ENCODE results near the gene PACS1.

PACS1 gene

DNA sequence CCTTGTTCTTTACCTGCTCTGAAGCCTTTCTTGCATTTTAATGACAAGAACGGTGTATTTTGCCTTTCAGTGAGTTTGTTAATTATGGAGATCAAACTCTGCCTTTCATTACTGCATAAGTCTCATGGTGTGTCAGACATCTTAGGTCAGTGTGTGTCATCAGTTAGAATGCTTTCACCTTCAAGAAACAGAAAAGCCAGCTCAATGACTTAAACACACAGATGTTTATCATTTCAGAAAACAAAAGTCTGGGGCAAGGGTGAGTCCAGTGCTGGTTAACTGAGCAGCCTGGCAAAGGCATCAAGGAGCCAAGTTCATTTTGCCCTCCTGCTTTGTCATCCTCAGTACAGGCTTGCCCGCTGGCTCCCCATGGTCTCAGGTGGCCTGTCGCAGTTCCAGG, 54.5 kb downstream of the PACS1 start:
- TF ChIP-seq, protein P1, sequence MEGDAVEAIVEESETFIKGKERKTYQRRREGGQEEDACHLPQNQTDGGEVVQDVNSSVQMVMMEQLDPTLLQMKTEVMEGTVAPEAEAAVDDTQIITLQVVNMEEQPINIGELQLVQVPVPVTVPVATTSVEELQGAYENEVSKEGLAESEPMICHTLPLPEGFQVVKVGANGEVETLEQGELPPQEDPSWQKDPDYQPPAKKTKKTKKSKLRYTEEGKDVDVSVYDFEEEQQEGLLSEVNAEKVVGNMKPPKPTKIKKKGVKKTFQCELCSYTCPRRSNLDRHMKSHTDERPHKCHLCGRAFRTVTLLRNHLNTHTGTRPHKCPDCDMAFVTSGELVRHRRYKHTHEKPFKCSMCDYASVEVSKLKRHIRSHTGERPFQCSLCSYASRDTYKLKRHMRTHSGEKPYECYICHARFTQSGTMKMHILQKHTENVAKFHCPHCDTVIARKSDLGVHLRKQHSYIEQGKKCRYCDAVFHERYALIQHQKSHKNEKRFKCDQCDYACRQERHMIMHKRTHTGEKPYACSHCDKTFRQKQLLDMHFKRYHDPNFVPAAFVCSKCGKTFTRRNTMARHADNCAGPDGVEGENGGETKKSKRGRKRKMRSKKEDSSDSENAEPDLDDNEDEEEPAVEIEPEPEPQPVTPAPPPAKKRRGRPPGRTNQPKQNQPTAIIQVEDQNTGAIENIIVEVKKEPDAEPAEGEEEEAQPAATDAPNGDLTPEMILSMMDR (IDR thresholded peaks at IDR 0.05; ENCODE audit: low read depth, low read length), result no peak
- no peak overlapping the region for H3K4me3 ChIP-seq (ENCODE audit: low read depth, low read length)

DNA sequence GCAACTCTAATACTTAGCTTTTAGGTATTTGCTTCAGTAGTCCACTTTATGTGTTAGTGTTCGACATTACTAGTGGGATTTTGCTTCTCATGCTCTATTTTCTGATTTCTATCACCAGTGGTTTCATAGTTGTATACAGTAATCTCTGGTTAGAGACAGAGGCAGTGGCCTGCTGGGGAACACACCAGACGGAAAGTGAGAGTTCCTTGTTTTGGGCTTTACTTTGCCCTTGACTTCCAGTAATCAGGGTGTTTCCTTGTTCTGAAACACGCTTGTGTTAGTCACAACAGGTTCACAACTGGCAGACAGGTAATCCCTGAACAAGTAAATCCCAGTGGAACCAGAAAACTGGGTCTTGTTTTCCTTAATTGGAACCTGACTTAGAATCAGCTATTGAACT, 56.0 kb downstream of the PACS1 start:
- TF ChIP-seq, protein P1 (IDR thresholded peaks at IDR 0.05; ENCODE audit: low read depth, low read length), result no peak
- no peak overlapping the region for H3K4me3 ChIP-seq (ENCODE audit: low read depth, low read length)

DNA sequence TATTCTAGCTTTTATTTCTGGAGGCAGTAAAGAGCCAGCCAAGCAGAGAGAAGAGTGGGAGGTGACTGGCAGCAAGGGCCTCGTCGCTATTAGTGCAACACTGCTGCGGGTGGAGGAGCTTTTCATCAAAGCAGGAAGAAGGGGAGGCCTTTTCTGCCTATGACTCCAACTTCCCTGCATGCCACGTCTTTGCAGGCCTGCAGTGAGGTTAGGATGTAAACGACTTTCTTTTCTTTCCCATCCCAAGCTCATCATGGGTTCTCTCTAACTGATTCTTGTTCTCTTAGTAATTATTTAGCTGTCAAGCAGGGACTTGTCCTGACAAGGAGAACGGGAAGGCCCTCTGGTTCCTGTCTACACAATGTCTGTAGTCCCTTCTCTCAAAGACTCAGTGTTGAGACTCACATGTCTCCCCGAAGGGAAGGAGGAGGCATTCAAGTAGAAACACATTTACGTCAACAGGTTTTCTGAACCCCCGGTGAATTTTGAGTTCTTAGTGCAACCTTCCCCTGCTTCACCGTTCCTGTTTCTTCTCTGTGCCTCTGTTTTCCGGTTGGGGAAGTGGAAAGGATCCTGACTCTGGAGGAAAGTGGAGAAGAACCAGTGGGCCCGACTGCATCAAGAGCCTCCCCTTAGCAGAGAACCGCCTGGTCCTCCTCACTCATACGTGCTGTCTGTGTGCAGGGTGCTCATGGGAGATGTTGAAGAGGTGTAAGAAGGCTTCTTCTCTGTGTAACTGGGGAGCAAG, 56.9 kb downstream of the PACS1 start:
- TF ChIP-seq, protein P1 (IDR thresholded peaks at IDR 0.05; ENCODE audit: low read depth, low read length), result no peak
- no peak overlapping the region for H3K4me3 ChIP-seq (ENCODE audit: low read depth, low read length)

DNA sequence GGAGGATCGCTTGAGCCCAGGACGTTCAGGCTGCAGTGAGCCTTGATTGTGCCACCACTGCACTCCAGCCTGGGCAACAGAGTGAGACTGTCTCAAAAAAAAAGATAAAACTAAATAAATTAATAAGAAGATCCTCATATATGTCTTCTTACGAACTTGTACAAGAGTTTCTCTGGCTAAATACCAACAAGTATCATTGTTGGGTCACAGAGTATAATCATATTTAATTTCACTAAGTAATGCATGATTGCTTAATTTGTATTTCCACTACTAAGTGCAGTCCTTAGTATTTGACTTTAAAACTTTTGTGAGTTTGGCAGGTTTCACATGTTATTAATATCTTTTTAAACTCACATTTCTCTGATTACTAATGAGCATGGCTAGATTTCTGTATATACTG, 60.9 kb downstream of the PACS1 start:
- TF ChIP-seq, protein P1 (IDR thresholded peaks at IDR 0.05; ENCODE audit: low read depth, low read length), result no peak
- no peak overlapping the region for H3K4me3 ChIP-seq (ENCODE audit: low read depth, low read length)

DNA sequence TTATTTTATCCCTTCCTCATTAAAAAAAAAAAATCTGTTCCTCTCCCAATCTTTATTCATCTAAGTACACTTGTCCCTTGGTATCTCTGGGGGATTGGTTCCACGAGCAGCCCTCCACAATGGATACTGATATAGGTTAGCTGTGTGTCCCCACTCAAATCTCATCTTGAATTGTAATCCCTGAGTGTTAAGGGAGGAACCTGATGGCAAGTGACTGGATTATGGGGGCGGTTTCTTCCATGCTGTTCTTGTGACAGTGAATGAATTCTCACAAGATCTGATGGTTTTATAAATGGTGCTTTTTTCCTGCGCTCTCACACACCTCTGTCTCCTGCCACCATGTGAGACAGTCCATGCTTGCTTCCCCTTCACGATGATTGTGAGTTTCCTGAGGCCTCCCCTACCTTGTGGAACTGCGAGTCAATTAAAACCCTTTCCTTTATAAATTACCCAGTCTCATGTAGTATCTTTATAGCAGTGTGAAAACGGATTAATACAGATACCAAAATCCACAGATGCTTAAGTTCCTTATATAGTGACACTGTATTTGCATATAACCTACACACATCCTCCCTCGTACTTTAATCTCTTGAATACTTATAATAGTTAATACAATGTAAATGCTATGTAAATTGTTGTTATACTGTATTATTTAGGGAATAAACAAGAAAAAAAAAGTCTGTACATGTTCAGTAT, 62.0 kb downstream of the PACS1 start:
- H3K4me3 ChIP-seq (ENCODE audit: low read depth, low read length), result no peak overlapping the region

DNA sequence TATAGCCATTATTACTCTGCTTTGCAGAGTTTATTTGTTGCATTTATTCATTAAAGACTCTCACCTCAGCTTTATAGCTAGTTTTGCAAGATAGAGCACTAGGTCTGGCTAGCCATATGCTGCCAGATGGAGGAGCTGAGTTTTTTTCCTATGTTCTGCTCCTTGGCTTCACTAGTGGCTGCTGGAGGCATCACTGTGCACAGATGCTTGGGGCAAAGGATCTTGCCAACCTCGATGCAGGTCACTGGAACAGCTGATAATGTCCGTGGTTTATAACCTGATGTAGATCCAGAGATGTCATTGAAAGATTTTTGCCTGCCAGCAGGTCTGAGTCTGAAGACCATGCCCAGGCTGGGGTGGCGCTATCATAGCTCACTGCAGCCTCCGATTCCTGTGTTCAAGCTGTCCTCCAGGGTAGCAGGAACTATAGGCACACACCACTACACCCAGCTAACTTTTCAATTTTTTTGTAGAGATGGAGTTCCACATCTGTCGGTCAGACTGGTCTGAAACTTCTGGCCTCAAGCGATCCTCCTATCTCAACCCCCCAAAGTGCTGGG, 63.2 kb downstream of the PACS1 start:
- TF ChIP-seq, protein P1 (IDR thresholded peaks at IDR 0.05; ENCODE audit: low read depth, low read length), result no peak
- H3K4me3 ChIP-seq (ENCODE audit: low read depth, low read length), result no peak overlapping the region

More for the DNA sequence above, 62.0 kb downstream of the PACS1 start:
- TF ChIP-seq, protein P1 (IDR thresholded peaks at IDR 0.05; ENCODE audit: low read depth, low read length), result no peak

DNA sequence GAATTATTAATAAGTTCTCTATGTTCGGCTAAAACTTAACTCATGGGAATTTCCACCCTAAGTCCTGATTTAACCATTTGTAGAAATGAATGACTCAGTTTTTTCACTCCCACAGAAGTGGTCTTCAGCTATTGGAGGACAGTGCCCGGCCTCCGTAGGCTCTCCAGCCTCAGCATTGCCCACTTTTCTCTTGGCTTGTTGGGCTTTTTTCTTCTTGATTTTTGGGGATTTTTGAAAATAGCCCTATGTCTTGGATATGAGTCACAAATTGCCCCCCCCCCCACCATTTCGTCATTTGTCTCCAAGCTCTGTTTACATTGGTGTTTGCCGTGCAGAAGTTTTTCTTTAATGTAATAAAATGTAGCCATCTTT, 66.7 kb downstream of the PACS1 start:
- 0 out of 2 replicates have a peak overlapping the region, but pooled peaks have one; percentile 6 for H3K4me3 ChIP-seq (ENCODE audit: low read depth, low read length)
- TF ChIP-seq, protein P1 (IDR thresholded peaks at IDR 0.05; ENCODE audit: low read depth, low read length), result no peak
